Transverse colon (tissue), 4 donors: ENCODE data around the gene PYM1.

Experiments used
- CTCF ChIP-seq, 5 experiments: fragments of 200-600 bp in 3 of 5; fragments of 450-650 bp in 2 of 5; sonication (generic) in 3 of 5; IDR thresholded peaks; 1 replicate in 2 of 5; 2 replicates in 3 of 5; pipeline ENCODE4 v1.5.1; 2016 to 2017; ENCODE audit warnings: antibody characterized with exemption in 5 of 5, inconsistent platforms in 3 of 5, mild to moderate bottlenecking in 2 of 5, moderate library complexity in 1 of 5
- POLR2A ChIP-seq: fragments of 450-650 bp; IDR thresholded peaks from one replicate; pipeline ENCODE4 v1.6.1; 2016; ENCODE audit warnings: antibody characterized with exemption, mild to moderate bottlenecking, moderate library complexity
- POLR2AphosphoS5 ChIP-seq, 3 donors: sonication (generic); formaldehyde crosslinking; IDR thresholded peaks; one replicate each; pipeline ENCODE4 v1.6.1; 2016; ENCODE audit warnings: antibody characterized with exemption in 3 of 3

- TF ChIP-seq POLR2AphosphoS5 (IDR thresholded peaks at IDR 0.05) (peak in 2 of 3 donors; percentile 30 to 65), CTCF (IDR thresholded peaks at IDR 0.05) (no peak), POLR2A (no peak)
Measured at GRCh38 chr12:55931780-55932550, 4.3 kb upstream of the PYM1 start.
